ENCODE measurements around the gene RUNDC3A. TPM values are rescaled to one million over a fixed set of nuclear protein-coding genes. Genes with fewer than 3 reads are reported as not detected.

Gene RUNDC3A
- total RNA-seq, 1 donor from 2014 or later = 2.0 TPM

DNA sequence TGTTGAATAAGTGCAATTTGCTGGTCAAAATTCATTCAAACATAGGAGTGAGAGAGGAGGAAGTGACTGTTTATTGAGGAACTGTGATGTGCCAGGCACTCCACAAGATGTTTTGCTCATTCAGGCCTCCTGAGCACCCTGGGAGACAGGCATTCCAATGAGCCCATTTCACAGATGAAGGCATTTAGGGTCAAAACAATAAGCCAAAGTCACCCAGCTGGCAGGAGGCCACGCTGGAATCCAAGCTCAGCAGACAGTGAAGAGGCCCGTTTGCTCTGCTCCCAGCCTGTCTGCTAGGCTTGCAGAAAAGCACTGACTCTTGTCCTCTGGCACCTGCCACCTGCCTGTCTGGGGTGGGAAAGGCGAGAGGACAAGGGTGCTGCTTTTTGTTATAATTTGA, 26.3 kb downstream of the RUNDC3A start:
- Histone ChIP-seq H3K27me3 (ENCODE audit: insufficient read depth, low read length) (peaks cover 3% of the 10 kb centered on the region), H3K9me3 (ENCODE audit: insufficient read depth, low read depth, low read length) (no peaks in the 10 kb centered on the region), H3K4me1 (ENCODE audit: insufficient read depth, low read length) (no peaks in the 10 kb centered on the region), H3K4me2 (ENCODE audit: low read length) (no peak overlapping the region), H4K20me1 (ENCODE audit: insufficient read depth, low read length) (no peaks in the 10 kb centered on the region), H3K27ac (ENCODE audit: low read depth, low read length) (no peak overlapping the region), H3K4me3 (ENCODE audit: insufficient read depth, low read depth, low read length) (no peak overlapping the region), H3K36me3 (ENCODE audit: insufficient read depth, low read length) (no peaks in the 10 kb centered on the region), H3K79me2 (ENCODE audit: insufficient read depth, low read length) (no peaks in the 10 kb centered on the region), H2AFZ (ENCODE audit: low read depth, low read length) (no peak overlapping the region), H3K9ac (ENCODE audit: low read length) (no peak overlapping the region)
- TF ChIP-seq EZH2 (IDR thresholded peaks at IDR 0.05; ENCODE audit: insufficient read depth, low read length) = no peak
- TF ChIP-seq, protein P1, sequence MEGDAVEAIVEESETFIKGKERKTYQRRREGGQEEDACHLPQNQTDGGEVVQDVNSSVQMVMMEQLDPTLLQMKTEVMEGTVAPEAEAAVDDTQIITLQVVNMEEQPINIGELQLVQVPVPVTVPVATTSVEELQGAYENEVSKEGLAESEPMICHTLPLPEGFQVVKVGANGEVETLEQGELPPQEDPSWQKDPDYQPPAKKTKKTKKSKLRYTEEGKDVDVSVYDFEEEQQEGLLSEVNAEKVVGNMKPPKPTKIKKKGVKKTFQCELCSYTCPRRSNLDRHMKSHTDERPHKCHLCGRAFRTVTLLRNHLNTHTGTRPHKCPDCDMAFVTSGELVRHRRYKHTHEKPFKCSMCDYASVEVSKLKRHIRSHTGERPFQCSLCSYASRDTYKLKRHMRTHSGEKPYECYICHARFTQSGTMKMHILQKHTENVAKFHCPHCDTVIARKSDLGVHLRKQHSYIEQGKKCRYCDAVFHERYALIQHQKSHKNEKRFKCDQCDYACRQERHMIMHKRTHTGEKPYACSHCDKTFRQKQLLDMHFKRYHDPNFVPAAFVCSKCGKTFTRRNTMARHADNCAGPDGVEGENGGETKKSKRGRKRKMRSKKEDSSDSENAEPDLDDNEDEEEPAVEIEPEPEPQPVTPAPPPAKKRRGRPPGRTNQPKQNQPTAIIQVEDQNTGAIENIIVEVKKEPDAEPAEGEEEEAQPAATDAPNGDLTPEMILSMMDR (IDR thresholded peaks at IDR 0.05; ENCODE audit: insufficient read depth, low read depth, low read length) = no peak
- FAIRE-seq (no peak), DNase-seq (ENCODE audit: low read depth) (no peak)
- no peak overlapping the region for H3K27ac Mint-ChIP-seq (ENCODE audit: unreplicated experiment)
- H3K4me3 Mint-ChIP-seq (ENCODE audit: unreplicated experiment) = no peak overlapping the region
- no peaks in the 10 kb centered on the region for H3K36me3 Mint-ChIP-seq (ENCODE audit: low read depth, unreplicated experiment)
- H3K9me3 Mint-ChIP-seq (ENCODE audit: unreplicated experiment) = no peaks in the 10 kb centered on the region
- peaks cover 15% of the 10 kb centered on the region for H3K27me3 Mint-ChIP-seq (ENCODE audit: low read depth, unreplicated experiment)
- H3K4me1 Mint-ChIP-seq (ENCODE audit: low read depth, unreplicated experiment) = no peaks in the 10 kb centered on the region

DNA sequence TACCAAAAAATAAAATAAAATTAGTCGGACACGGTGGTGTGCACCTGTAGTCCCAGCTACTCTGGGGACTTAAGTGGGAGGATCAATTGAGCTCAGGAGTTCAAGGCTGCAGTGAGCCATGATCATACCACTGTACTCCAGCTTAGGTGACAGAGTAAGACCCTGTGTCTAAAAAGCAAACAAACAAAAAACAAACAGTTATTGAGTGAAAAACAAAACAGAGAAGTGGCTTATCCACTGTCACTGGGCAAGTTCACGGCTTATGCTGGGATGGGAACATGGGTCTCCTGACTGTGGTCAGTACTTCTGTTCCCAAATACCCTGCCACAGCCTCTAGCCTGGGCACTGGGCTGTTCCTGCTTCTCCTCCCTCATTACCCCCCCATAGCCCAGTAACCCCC, 27.2 kb downstream of the RUNDC3A start:
- no peak for DNase-seq (ENCODE audit: low read depth)
- no peak overlapping the region for H3K4me3 Mint-ChIP-seq (ENCODE audit: unreplicated experiment)
- no peak for TF ChIP-seq EZH2 (IDR thresholded peaks at IDR 0.05; ENCODE audit: insufficient read depth, low read length)
- TF ChIP-seq, protein P1 (IDR thresholded peaks at IDR 0.05; ENCODE audit: insufficient read depth, low read depth, low read length) = no peak
- no peaks in the 10 kb centered on the region for H4K20me1 ChIP-seq (ENCODE audit: insufficient read depth, low read length)
- H3K9me3 Mint-ChIP-seq (ENCODE audit: unreplicated experiment) = no peaks in the 10 kb centered on the region
- H3K79me2 ChIP-seq (ENCODE audit: insufficient read depth, low read length) = no peaks in the 10 kb centered on the region
- H3K27ac ChIP-seq (ENCODE audit: low read depth, low read length) = no peak overlapping the region
- no peak overlapping the region for H3K4me3 ChIP-seq (ENCODE audit: insufficient read depth, low read depth, low read length)
- H3K36me3 ChIP-seq (ENCODE audit: insufficient read depth, low read length) = no peaks in the 10 kb centered on the region
- H3K4me1 Mint-ChIP-seq (ENCODE audit: low read depth, unreplicated experiment) = no peaks in the 10 kb centered on the region
- H3K27me3 Mint-ChIP-seq (ENCODE audit: low read depth, unreplicated experiment) = peaks cover 18% of the 10 kb centered on the region
- no peak overlapping the region for H3K4me2 ChIP-seq (ENCODE audit: low read length)
- H3K9me3 ChIP-seq (ENCODE audit: insufficient read depth, low read depth, low read length) = no peaks in the 10 kb centered on the region
- H2AFZ ChIP-seq (ENCODE audit: low read depth, low read length) = no peak overlapping the region
- no peak overlapping the region for H3K9ac ChIP-seq (ENCODE audit: low read length)
- H3K27me3 ChIP-seq (ENCODE audit: insufficient read depth, low read length) = peaks cover 3% of the 10 kb centered on the region
- FAIRE-seq = no peak
- no peaks in the 10 kb centered on the region for H3K4me1 ChIP-seq (ENCODE audit: insufficient read depth, low read length)
- H3K36me3 Mint-ChIP-seq (ENCODE audit: low read depth, unreplicated experiment) = no peaks in the 10 kb centered on the region
- H3K27ac Mint-ChIP-seq (ENCODE audit: unreplicated experiment) = no peak overlapping the region

DNA sequence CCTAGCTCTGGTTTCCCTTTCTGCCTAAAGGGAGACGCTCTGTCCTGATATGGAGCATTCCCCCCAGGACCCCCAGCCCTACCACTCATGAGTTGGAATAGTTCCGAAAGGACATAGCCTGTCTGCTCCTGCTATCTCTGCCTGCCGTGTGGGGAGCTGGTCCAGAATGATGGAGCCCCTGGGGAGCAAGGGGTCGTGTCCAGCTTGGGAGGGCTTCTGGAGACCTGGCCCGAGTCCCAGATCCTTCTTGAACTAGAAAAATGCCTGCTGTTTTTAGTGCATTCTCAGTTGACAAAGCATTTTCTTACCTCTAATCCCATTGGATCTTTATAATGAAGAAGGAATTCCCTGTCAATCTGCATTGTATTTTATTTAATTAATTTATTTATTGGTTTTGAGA, 27.6 kb downstream of the RUNDC3A start:
- Histone ChIP-seq H3K36me3 (ENCODE audit: insufficient read depth, low read length) (no peaks in the 10 kb centered on the region), H4K20me1 (ENCODE audit: insufficient read depth, low read length) (no peaks in the 10 kb centered on the region), H3K4me2 (ENCODE audit: low read length) (no peak overlapping the region), H3K27me3 (ENCODE audit: insufficient read depth, low read length) (peaks cover 3% of the 10 kb centered on the region), H3K9ac (ENCODE audit: low read length) (no peak overlapping the region), H3K4me3 (ENCODE audit: insufficient read depth, low read depth, low read length) (no peak overlapping the region), H2AFZ (ENCODE audit: low read depth, low read length) (no peak overlapping the region), H3K27ac (ENCODE audit: low read depth, low read length) (no peak overlapping the region), H3K9me3 (ENCODE audit: insufficient read depth, low read depth, low read length) (no peaks in the 10 kb centered on the region), H3K4me1 (ENCODE audit: insufficient read depth, low read length) (no peaks in the 10 kb centered on the region), H3K79me2 (ENCODE audit: insufficient read depth, low read length) (no peaks in the 10 kb centered on the region)
- H3K4me1 Mint-ChIP-seq (ENCODE audit: low read depth, unreplicated experiment) = no peaks in the 10 kb centered on the region
- H3K27me3 Mint-ChIP-seq (ENCODE audit: low read depth, unreplicated experiment) = peaks cover 20% of the 10 kb centered on the region
- TF ChIP-seq EZH2 (IDR thresholded peaks at IDR 0.05; ENCODE audit: insufficient read depth, low read length) = no peak
- TF ChIP-seq, protein P1 (IDR thresholded peaks at IDR 0.05; ENCODE audit: insufficient read depth, low read depth, low read length) = no peak
- no peak overlapping the region for H3K27ac Mint-ChIP-seq (ENCODE audit: unreplicated experiment)
- no peak overlapping the region for H3K4me3 Mint-ChIP-seq (ENCODE audit: unreplicated experiment)
- FAIRE-seq (no peak), DNase-seq (ENCODE audit: low read depth) (no peak)
- H3K36me3 Mint-ChIP-seq (ENCODE audit: low read depth, unreplicated experiment) = no peaks in the 10 kb centered on the region
- no peaks in the 10 kb centered on the region for H3K9me3 Mint-ChIP-seq (ENCODE audit: unreplicated experiment)

Data from astrocyte (in vitro differentiated cells and primary cell).